Urinary bladder (tissue), 4 donors: ENCODE measurements around the gene SCUBE2. TPM values are rescaled to one million over a fixed set of nuclear protein-coding genes. Genes with fewer than 3 reads are reported as not detected.
A peak's percentile ranks its signal among the peaks of the same experiment; 100 is the strongest.

Experiments used
- DNase-seq: peaks from one replicate; pipeline ENCODE4 v3.0.0-alpha.2; 2015; ENCODE audit errors: extremely low spot score
- H3K27ac ChIP-seq: one replicate; pipeline ENCODE4 v1.5.1; 2013; ENCODE audit warnings: low read depth, mild to moderate bottlenecking, moderate library complexity
- H3K36me3 ChIP-seq: one replicate; pipeline ENCODE4 v1.6.1; 2013; ENCODE audit warnings: mild to moderate bottlenecking, moderate library complexity; ENCODE audit not compliant: insufficient read depth
- H3K4me1 ChIP-seq: one replicate; pipeline ENCODE4 v1.6.1; 2013; ENCODE audit warnings: mild to moderate bottlenecking, moderate library complexity; ENCODE audit not compliant: insufficient read depth
- H3K4me3 ChIP-seq: one replicate; pipeline ENCODE4 v1.5.1; 2013; ENCODE audit warnings: low read depth, low read length
- WGBS: extraction: QIAGEN DNeasy Blood & Tissue Kit; methylation state at CpG from one replicate; pipeline ENCODE4 v1.1.7; 2013; 5-methylcytosine and 5-hydroxymethylcytosine counted together
- polyA plus RNA-seq: library from polyadenylated mRNA; stranded (reverse); fragments of 200-250 nt; gene quantifications from one replicate; pipeline ENCODE4 v1.2.3, GENCODE V29; 2013
- total RNA-seq: library from RNA; depleted of rRNA; stranded (reverse); fragments of >200 nt; gene quantifications from one replicate; pipeline ENCODE4 v1.2.3, GENCODE V29; 2014
- donor health status: healthy with polysubstance abuse.
- donor health status: healthy.

SCUBE2 gene
- total and polyA plus RNA-seq, 2 donors, result 24.5 to 121 TPM

GRCh38 chr11:9057888-9058287, 33.5 kb downstream of the SCUBE2 start:
- DNase-seq, result no peak
- Histone ChIP-seq H3K27ac (no peak overlapping the region), H3K36me3 (no peaks in the 10 kb centered on the region), H3K4me3 (no peak overlapping the region), H3K4me1 (no peaks in the 10 kb centered on the region)
- WGBS, result 90% methylated on average over 4 of the region's 4 CpGs

- Histone ChIP-seq H3K27ac (no peak overlapping the region), H3K36me3 (no peaks in the 10 kb centered on the region), H3K4me3 (no peak overlapping the region), H3K4me1 (no peaks in the 10 kb centered on the region)
- DNase-seq, result no peak
- whole genome bisulfite sequencing, result 49% methylated on average over 2 of the region's 2 CpGs
Observed at GRCh38 chr11:9057007-9057406, 34.4 kb downstream of the SCUBE2 start.

- H3K4me1 ChIP-seq, result no peaks in the 10 kb centered on the region
- DNase-seq, result no peak
- H3K4me3 ChIP-seq, result no peak overlapping the region
- 91% methylated on average over 6 of the region's 6 CpGs for WGBS
- no peak overlapping the region for H3K27ac ChIP-seq
- H3K36me3 ChIP-seq, result no peaks in the 10 kb centered on the region
Observed at GRCh38 chr11:9056467-9056866, 34.9 kb downstream of the SCUBE2 start.

GRCh38 chr11:9053316-9054035, 37.9 kb downstream of the SCUBE2 start:
- WGBS, result 84% methylated on average over 7 of the region's 7 CpGs
- Histone ChIP-seq H3K4me1 (no peaks in the 10 kb centered on the region), H3K36me3 (no peaks in the 10 kb centered on the region), H3K27ac (no peak overlapping the region), H3K4me3 (no peak overlapping the region)
- DNase-seq, result no peak

GRCh38 chr11:9052316-9052715, 39.1 kb downstream of the SCUBE2 start:
- 94% methylated on average over 3 of the region's 3 CpGs for WGBS

GRCh38 chr11:9049959-9050358, 41.4 kb downstream of the SCUBE2 start:
- 93% methylated on average over 2 of the region's 2 CpGs for WGBS
- Histone ChIP-seq H3K27ac (no peak overlapping the region), H3K36me3 (no peaks in the 10 kb centered on the region), H3K4me3 (no peak overlapping the region), H3K4me1 (no peaks in the 10 kb centered on the region)
- DNase-seq, result no peak

More at GRCh38 chr11:9052316-9052715, 39.1 kb downstream of the SCUBE2 start:
- DNase-seq, result no peak
- Histone ChIP-seq H3K27ac (no peak overlapping the region), H3K36me3 (no peaks in the 10 kb centered on the region), H3K4me1 (no peaks in the 10 kb centered on the region), H3K4me3 (no peak overlapping the region)

- H3K4me3 ChIP-seq, result no peak overlapping the region
- no peaks in the 10 kb centered on the region for H3K36me3 ChIP-seq
- WGBS, result 19% methylated on average over 9 of the region's 9 CpGs
- peak; percentile 68 for DNase-seq
- H3K4me1 ChIP-seq, result no peaks in the 10 kb centered on the region
- H3K27ac ChIP-seq, result no peak overlapping the region
Observed at GRCh38 chr11:9047964-9048523, 43.4 kb downstream of the SCUBE2 start.

- Histone ChIP-seq H3K4me1 (no peaks in the 10 kb centered on the region), H3K27ac (no peak overlapping the region), H3K4me3 (no peak overlapping the region), H3K36me3 (no peaks in the 10 kb centered on the region)
- DNase-seq, result peak; percentile 23
- WGBS, result 58% methylated on average over 4 of the region's 4 CpGs
Observed at GRCh38 chr11:9046481-9046880, 44.9 kb downstream of the SCUBE2 start.

- DNase-seq, result no peak
- Histone ChIP-seq H3K4me1 (no peaks in the 10 kb centered on the region), H3K4me3 (no peak overlapping the region), H3K27ac (no peak overlapping the region), H3K36me3 (no peaks in the 10 kb centered on the region)
- WGBS, result 86% methylated on average over 1 of the region's 1 CpG
Observed at GRCh38 chr11:9042488-9042887, 48.9 kb downstream of the SCUBE2 start.

- 77% methylated on average over 2 of the region's 2 CpGs for WGBS
- no peak for DNase-seq
- no peaks in the 10 kb centered on the region for H3K36me3 ChIP-seq
- H3K4me3 ChIP-seq, result no peak overlapping the region
- H3K27ac ChIP-seq, result no peak overlapping the region
- no peaks in the 10 kb centered on the region for H3K4me1 ChIP-seq
Observed at GRCh38 chr11:9041747-9042146, 49.7 kb downstream of the SCUBE2 start.

- H3K4me1 ChIP-seq, result no peaks in the 10 kb centered on the region
- no peak for DNase-seq
- H3K36me3 ChIP-seq, result no peaks in the 10 kb centered on the region
- 92% methylated on average over 10 of the region's 10 CpGs for WGBS
- H3K4me3 ChIP-seq, result no peak overlapping the region
- H3K27ac ChIP-seq, result no peak overlapping the region
Observed at GRCh38 chr11:9040410-9040809, 51.0 kb downstream of the SCUBE2 start.

- H3K4me1 ChIP-seq, result no peaks in the 10 kb centered on the region
- no peak overlapping the region for H3K27ac ChIP-seq
- no peak overlapping the region for H3K4me3 ChIP-seq
- H3K36me3 ChIP-seq, result no peaks in the 10 kb centered on the region
- WGBS, result 98% methylated on average over 19 of the region's 19 CpGs
- DNase-seq, result no peak
Observed at GRCh38 chr11:9039863-9040262, 51.5 kb downstream of the SCUBE2 start.

- Histone ChIP-seq H3K4me1 (no peaks in the 10 kb centered on the region), H3K4me3 (no peak overlapping the region), H3K36me3 (no peaks in the 10 kb centered on the region), H3K27ac (no peak overlapping the region)
- no peak for DNase-seq
- WGBS, result 91% methylated on average over 9 of the region's 9 CpGs
Observed at GRCh38 chr11:9039198-9039597, 52.2 kb downstream of the SCUBE2 start.

- H3K4me1 ChIP-seq, result no peaks in the 10 kb centered on the region
- DNase-seq, result no peak
- H3K4me3 ChIP-seq, result no peak overlapping the region
- no peaks in the 10 kb centered on the region for H3K36me3 ChIP-seq
- H3K27ac ChIP-seq, result no peak overlapping the region
- WGBS, result 98% methylated on average over 3 of the region's 3 CpGs
Observed at GRCh38 chr11:9038541-9038940, 52.9 kb downstream of the SCUBE2 start.
